Jurkat, Clone E6-1 (cell line): Measurements from ENCODE around the gene UBAC1.
"Not testable (repeated sequence)": the region's sequence is repeated elsewhere in the genome, so short reads cannot be mapped to it uniquely, and the experiment has no call there.

Source experiments
- DNase-seq: peaks from one replicate; pipeline ENCODE4 v3.0.0-alpha.2; 2011; ENCODE audit warnings: low read depth, low spot score
- H3K4me3 ChIP-seq: 2 replicates; pipeline ENCODE4 v1.5.1; 2011; ENCODE audit warnings: mild to moderate bottlenecking, low read length, control low read depth, moderate library complexity

Gene UBAC1

DNA sequence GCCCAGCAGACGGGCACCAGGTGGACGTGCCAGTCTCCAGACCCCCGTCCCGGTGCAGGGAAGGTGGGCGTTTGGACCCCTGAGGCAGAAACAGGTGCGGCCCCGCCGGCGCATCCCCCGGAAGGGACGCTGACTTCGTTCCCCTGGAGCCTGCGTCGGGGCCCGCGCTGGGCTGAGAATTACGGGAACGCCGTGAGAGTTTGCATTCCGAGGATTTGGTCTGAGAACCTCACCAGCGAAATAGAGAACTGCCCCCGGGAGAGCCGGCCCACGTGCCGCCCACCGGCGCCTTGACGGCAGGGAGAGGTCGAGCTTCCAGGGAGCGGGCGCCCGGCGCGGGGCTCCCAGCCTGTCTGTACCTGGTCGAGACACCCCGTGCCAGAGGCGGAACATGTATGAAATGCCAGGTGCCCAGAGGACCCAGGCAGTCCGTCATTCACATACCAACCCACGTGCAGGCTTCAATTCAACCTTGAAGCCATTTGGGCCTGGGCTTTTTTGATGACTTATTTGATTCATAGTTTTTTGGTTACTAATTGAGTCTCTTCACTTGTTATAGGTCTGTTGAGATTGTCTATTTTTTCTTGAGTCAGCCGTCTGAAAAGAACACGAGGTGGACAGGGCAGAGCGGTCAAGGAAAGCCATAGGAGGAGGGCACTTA is 53.0 kb downstream of the UBAC1 start:
- DNase-seq: no peak
- H3K4me3 ChIP-seq: peak overlapping the region; percentile 65

- H3K4me3 ChIP-seq: peak within 1 kb of the TSS; percentile 65
- DNase-seq: peak; percentile 80
Observed at GRCh38 chr9:135907431-135908092, 53.6 kb downstream of the UBAC1 start, which contains the start of gene CAMSAP1. Gene CAMSAP1 (minus strand): TSS chr9:135907546. CDS start chr9:135907159, 387 bp downstream.

- H3K4me3 ChIP-seq: peak overlapping the region; percentile 44
- no peak for DNase-seq
Observed at GRCh38 chr9:135907006-135907430, 54.2 kb downstream of the UBAC1 start.

DNA sequence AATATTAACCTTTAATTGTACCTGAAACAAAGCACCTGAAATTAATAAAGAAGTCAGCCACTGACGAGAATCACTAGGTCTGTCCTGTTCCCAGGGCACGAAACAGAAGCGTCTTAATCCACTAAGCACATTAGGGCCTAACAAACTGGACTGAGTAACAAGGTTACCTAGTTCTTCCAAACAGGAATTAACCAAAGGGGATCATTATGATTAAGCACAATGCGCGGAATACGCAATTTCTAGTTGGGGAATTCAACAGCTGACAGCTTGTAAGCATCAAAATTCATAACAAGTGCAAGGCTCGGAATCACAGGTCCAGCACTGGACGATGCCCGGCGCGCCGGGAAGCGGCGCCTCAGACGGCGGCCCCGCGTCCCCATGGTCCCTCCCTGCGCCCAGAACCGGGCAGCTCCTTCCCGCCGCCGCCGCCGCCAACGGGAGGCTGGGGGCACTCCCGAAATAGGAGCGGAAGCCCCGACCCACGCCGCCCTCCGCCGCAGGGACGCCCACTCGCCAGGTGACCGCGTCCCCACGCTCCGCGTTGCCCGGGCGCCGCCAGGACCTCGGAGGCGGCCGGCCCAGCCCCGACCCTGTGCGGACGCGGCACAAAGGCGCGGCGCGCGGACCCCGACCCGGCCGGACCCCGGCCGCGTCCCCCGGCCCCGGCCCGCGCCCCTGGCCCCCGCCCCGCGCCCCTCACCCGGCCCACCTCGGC is 54.7 kb downstream of the UBAC1 start:
- no peak for DNase-seq
- H3K4me3 ChIP-seq: peak overlapping the region; percentile 44

- DNase-seq: no peak
- H3K4me3 ChIP-seq: peak overlapping the region; percentile 44
Observed at GRCh38 chr9:135905380-135906258, 55.6 kb downstream of the UBAC1 start.

DNA sequence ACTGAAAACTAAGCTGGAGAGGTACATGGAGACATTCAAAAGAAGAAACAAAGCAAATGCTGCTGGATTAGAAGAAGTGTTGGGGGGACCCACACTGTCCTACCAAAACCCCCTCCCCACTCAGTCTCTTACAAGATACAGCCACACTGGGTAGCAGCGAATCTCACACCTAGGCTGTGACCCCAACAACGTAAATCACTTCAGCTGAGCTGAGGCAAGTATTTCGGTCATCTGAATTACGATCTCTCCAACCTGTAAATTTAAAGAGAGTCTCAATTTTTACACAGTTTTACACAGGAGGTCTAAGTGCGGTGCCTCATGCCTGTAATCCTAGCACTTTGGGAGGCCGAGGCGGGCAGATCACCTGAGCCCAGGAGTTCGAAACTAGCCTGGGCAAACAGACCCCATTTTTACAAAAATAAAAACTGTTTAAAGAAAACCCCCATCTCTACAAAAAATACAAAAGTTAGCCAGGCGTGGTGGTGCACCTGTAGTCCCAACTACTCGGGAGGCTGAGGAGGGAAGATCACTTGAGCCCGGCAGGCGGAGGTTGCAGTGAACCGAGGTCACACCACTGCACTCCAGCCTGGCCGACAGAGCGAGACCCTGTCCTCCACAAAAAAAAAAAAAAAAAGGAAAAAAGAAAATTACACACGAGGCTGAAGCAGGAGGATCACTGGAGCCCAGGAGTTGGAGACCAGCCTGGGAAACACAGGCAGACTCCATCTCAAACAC is 57.2 kb downstream of the UBAC1 start:
- DNase-seq: no peak
- no peak overlapping the region for H3K4me3 ChIP-seq

DNA sequence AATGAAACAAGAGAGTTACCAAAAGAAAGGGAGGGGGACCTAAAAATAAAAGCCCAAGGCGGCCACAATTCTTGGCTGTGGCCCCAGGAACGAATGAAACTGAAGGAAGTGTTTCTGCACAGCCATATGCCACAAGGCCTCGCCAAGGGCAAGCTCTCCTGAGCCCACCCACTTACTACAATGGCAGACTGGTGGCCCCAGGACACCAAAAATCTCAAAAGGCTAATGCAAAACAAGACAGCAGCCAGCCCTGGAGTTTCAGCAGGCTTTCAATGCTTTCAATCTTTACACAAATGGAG is 57.9 kb downstream of the UBAC1 start:
- no peak overlapping the region for H3K4me3 ChIP-seq
- no peak for DNase-seq

DNA sequence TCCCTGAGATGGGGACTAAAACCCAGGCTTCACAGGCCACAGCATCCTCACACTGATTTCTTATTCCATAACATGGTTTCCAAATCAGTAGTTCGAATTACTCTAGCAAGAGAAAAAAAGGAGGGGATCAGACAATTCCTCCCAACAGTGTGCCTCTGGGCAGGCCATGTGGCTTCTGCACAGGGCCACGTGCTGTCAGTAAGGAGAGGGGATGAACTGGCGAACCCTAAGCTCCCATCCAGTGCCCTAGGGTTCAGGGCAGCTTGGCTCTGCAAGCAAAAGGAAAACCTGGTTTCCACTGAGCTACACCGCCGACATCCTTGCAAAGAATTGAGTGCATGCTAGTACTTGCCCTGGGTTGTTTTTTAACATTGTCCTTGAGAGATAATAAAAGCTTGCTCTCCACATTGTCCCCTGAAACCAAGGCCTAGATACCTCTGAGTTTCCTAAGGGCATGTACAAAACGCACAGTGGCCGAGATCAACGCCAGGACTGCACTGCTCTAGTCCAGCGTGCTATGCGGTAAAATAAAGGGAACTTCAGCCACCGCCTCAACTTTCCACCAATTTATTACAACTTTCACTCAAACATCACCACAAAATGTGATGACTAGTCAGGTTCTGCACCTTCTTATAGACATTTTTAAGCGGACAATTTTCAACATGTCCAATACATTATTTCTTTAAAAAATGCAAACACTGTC is 58.4 kb downstream of the UBAC1 start:
- DNase-seq: no peak

GRCh38 chr9:135901826-135902225 is 59.3 kb downstream of the UBAC1 start:
- H3K4me3 ChIP-seq: no peak overlapping the region
- DNase-seq: no peak

More for the DNA sequence above, 58.4 kb downstream of the UBAC1 start:
- H3K4me3 ChIP-seq: no peak overlapping the region

GRCh38 chr9:135901031-135901758 is 60.0 kb downstream of the UBAC1 start:
- DNase-seq: no peak

DNA sequence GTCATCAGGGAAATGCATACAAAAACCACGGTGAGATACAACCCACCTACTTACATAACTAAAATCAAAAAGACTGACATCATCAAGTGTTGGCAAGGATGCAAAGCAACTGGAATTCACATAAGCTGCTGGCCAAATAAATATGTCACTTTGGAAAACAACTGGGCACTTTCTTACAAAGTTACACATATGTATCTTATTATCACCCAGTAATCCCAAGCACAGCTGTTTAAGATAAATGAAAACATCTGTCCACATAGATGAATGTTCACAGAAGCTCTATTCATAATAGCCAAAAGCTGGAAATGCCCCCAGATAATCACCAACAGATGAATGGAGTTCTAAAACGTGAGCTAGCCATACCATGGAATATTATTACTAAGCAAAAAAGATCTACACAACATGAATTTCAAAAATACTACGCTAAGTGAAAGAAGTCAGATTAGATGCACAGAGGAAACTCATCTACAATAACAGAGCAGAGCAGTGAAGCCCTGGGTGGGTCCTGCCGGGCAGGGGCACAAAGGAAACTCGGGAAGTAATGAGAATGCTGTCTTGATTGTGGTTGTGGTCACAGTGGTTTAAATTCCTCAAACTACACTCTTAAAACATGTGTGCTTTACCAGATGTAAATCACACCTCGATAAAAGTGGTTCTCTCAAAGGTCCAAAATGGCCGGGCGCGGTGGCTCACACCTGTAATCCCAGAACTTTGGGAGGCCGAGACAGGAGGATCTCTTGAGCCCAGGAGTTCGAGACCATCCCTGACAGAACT is 62.4 kb downstream of the UBAC1 start:
- H3K4me3 ChIP-seq: no peak overlapping the region
- peak; percentile 57 for DNase-seq

More at GRCh38 chr9:135901031-135901758, 60.0 kb downstream of the UBAC1 start:
- no peak overlapping the region for H3K4me3 ChIP-seq

- no peak overlapping the region for H3K4me3 ChIP-seq
- no peak for DNase-seq
Observed at GRCh38 chr9:135896626-135897025, 64.5 kb downstream of the UBAC1 start.

GRCh38 chr9:135896205-135896604 is 65.0 kb downstream of the UBAC1 start:
- no peak for DNase-seq
- H3K4me3 ChIP-seq: no peak overlapping the region

- no peak for DNase-seq
- H3K4me3 ChIP-seq: no peak overlapping the region
Observed at GRCh38 chr9:135895202-135895848, 65.8 kb downstream of the UBAC1 start.

DNA sequence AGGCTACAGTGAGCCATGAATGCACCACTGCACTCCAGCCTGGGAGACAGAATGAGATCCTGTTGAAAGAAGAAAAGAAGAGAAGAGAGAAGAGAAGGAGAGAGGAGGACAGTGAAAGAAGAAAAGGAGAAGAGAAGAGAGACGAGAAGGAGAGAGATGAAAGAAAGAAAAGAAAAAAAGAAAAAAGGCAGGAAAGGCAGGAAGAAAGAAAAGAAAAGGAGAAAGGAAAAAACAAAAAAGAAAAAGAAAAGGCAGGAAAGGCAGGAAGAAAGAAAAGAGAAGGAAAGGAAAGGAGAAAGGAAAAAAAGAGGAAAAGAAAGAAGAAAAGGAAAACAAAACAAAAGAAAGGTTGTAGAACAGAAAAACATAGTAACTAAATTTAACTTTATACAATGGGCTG is 68.1 kb downstream of the UBAC1 start:
- DNase-seq: no peak
- no peak overlapping the region for H3K4me3 ChIP-seq

DNA sequence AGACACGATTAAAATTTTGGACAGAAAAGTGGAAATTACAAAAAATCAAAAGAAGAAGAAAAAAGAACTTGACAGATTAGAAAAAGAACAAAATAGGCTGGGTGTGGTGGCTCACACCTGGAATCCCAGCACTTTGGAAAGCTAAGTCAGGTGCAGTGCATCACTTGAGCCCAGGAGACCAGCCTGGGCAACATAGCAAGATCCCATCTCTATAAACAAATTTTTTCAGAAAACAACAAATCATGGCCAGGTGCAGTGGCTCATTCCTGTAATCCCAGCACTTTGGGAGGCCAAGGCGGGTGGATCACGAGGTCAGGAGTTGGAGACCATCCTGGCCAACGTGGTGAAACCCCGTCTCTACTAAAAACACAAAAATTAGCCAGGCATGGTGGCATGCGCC is 68.8 kb downstream of the UBAC1 start:
- DNase-seq, H3K4me3 ChIP-seq: not testable (repeated sequence)
